Breast epithelium (tissue), 4 donors: ENCODE measurements around the gene RPH3AL. TPM values are rescaled to one million over a fixed set of nuclear protein-coding genes. Genes with fewer than 3 reads are reported as not detected.
"Not testable (repeated sequence)": the region's sequence is repeated elsewhere in the genome, so short reads cannot be mapped to it uniquely, and the experiment has no call there.

ENCODE experiments used
- DNase-seq, 2 donors: peaks; one replicate each; pipeline ENCODE4 v3.0.0-alpha.2; 2019; ENCODE audit warnings: low spot score in 2 of 2
- H3K27ac ChIP-seq, 2 donors: fragments of 200-600 bp; sonication (generic) in 1 of 2; one replicate each; pipeline ENCODE4 v1.5.1; 2016 to 2019; ENCODE audit warnings: mild to moderate bottlenecking in 1 of 2
- H3K27me3 ChIP-seq, 2 donors: fragments of 200-600 bp; sonication (generic) in 1 of 2; one replicate each; pipeline versions ENCODE4 v1.5.1 to v1.6.0; 2017 to 2019; ENCODE audit warnings: control low read depth in 1 of 2, mild to moderate bottlenecking in 1 of 2
- H3K36me3 ChIP-seq: fragments of 200-600 bp; one replicate; pipeline ENCODE4 v1.5.1; 2019
- H3K4me1 ChIP-seq, 2 donors: fragments of 200-600 bp; sonication (generic); one replicate each; pipeline ENCODE4 v1.5.1; 2016 to 2019; ENCODE audit warnings: control low read depth in 1 of 2
- H3K4me3 ChIP-seq, 3 donors: fragments of 200-600 bp; sonication (generic); 1 replicate in 2 of 3; 2 replicates in 1 of 3; pipeline ENCODE4 v1.5.1; 2016 to 2019; ENCODE audit warnings: mild to moderate bottlenecking in 3 of 3, moderate library complexity in 2 of 3
- H3K9me3 ChIP-seq, 2 donors: fragments of 200-600 bp; sonication (generic) in 1 of 2; one replicate each; pipeline ENCODE4 v1.5.1; 2016 to 2019; ENCODE audit warnings: control low read depth in 1 of 2
- CTCF ChIP-seq, 3 donors: fragments of 450-650 bp; IDR thresholded peaks; one replicate each; pipeline ENCODE4 v1.5.1; 2016 to 2017; ENCODE audit warnings: antibody characterized with exemption in 3 of 3, mild to moderate bottlenecking in 3 of 3, moderate library complexity in 3 of 3
- POLR2A ChIP-seq: fragments of 450-650 bp; IDR thresholded peaks from one replicate; pipeline ENCODE4 v1.6.1; 2016; ENCODE audit warnings: antibody characterized with exemption, mild to moderate bottlenecking, moderate library complexity
- POLR2AphosphoS5 ChIP-seq, 3 donors: sonication (generic); formaldehyde crosslinking; IDR thresholded peaks; one replicate each; pipeline ENCODE4 v1.6.1; 2017; ENCODE audit warnings: antibody characterized with exemption in 3 of 3
- intact Hi-C: fragments of 100-400 bp; cut with DNase I; formaldehyde crosslinking; loops from one replicate; pipeline ENCODE4 v1.15.1; 2023; ENCODE audit warnings: low total_unique reads
- total RNA-seq, 3 donors: library from RNA; depleted of rRNA; stranded (reverse); fragments of >200 nt; gene quantifications; one replicate each; pipeline ENCODE4 v1.1.0, GENCODE V29; 2016

RPH3AL gene
- total RNA-seq, 3 donors from 2014 or later = 9.6 to 15.7 (median 15.4) TPM

GRCh38 chr17:247767-248166, 104.8 kb downstream of the RPH3AL start:
- TF ChIP-seq POLR2A (no peak), CTCF (IDR thresholded peaks at IDR 0.05) (no peak), POLR2AphosphoS5 (IDR thresholded peaks at IDR 0.05) (peak in 1 of 3 donors; percentile 18)
- DNase-seq = peak in 1 of 2 donors; percentile 47
- no peaks in the 10 kb centered on the region for H3K27me3 ChIP-seq
- no peaks in the 10 kb centered on the region for H3K4me1 ChIP-seq
- no peak overlapping the region for H3K27ac ChIP-seq
- H3K36me3 ChIP-seq = no peaks in the 10 kb centered on the region
- H3K4me3 ChIP-seq = no peak overlapping the region
- no peaks in the 10 kb centered on the region for H3K9me3 ChIP-seq
- intact Hi-C loops = no loop called here

GRCh38 chr17:246851-247421, 105.7 kb downstream of the RPH3AL start:
- intact Hi-C loops = no loop called here
- TF ChIP-seq POLR2A (no peak), CTCF (IDR thresholded peaks at IDR 0.05) (no peak), POLR2AphosphoS5 (IDR thresholded peaks at IDR 0.05) (no peak)
- Histone ChIP-seq H3K4me3 (no peak overlapping the region), H3K36me3 (no peaks in the 10 kb centered on the region), H3K9me3 (no peaks in the 10 kb centered on the region), H3K4me1 (no peaks in the 10 kb centered on the region), H3K27ac (no peak overlapping the region), H3K27me3 (no peaks in the 10 kb centered on the region)
- DNase-seq = no peak

GRCh38 chr17:246226-246625, 106.4 kb downstream of the RPH3AL start:
- no peak for DNase-seq
- no peaks in the 10 kb centered on the region for H3K4me1 ChIP-seq
- intact Hi-C loops = no loop called here
- H3K9me3 ChIP-seq = no peaks in the 10 kb centered on the region
- H3K36me3 ChIP-seq = no peaks in the 10 kb centered on the region
- TF ChIP-seq POLR2AphosphoS5 (IDR thresholded peaks at IDR 0.05) (no peak), CTCF (IDR thresholded peaks at IDR 0.05) (no peak), POLR2A (no peak)
- no peak overlapping the region for H3K4me3 ChIP-seq
- H3K27me3 ChIP-seq = no peaks in the 10 kb centered on the region
- H3K27ac ChIP-seq = no peak overlapping the region

DNA sequence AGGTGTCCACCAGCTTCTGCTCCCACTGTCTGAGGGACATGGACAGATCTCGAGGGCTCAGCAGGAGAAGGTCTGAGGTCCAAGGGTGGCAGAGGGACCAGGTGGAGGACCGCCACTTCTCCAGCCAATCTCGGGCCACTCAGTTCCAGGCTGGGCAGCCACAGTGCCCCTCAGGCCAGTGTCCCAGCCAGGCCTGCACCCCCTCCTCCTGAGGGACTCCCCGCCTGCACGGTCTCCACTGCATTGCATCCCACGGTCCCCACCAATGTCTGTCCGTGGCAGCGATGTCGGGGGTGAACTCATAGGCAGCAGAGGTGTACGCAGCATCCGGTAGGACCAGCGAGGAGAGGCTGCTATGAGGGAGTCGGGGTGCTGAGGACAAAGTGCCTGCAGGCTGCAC, 107.0 kb downstream of the RPH3AL start:
- H3K4me3 ChIP-seq = no peak overlapping the region
- no peaks in the 10 kb centered on the region for H3K27me3 ChIP-seq
- no peak for DNase-seq
- H3K4me1 ChIP-seq = no peaks in the 10 kb centered on the region
- H3K9me3 ChIP-seq = no peaks in the 10 kb centered on the region
- intact Hi-C loops = no loop called here
- no peaks in the 10 kb centered on the region for H3K36me3 ChIP-seq
- no peak for TF ChIP-seq POLR2AphosphoS5 (IDR thresholded peaks at IDR 0.05)
- TF ChIP-seq CTCF (IDR thresholded peaks at IDR 0.05) = no peak
- no peak for TF ChIP-seq POLR2A
- no peak overlapping the region for H3K27ac ChIP-seq

DNA sequence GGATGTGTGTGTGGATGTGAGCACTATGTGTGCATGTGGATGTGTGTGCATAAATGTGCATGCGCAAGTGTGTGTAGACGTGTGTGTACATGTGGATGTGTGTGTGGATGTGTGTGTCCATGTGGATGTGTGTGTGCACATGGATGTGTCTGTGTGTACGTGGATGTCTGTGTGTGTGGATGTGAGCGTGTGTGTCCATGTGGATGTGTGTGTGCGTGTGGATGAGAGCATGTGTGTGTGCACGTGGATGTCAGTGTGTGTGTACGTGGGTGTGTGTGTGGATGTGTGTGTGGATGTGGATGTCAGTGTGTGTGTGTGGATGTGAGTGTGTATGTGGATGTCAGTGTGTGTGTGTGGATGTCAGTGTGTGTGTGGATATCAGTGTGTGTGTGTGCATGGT, 107.6 kb downstream of the RPH3AL start:
- H3K36me3 ChIP-seq = no peaks in the 10 kb centered on the region
- DNase-seq = no peak
- intact Hi-C loops = no loop called here
- no peaks in the 10 kb centered on the region for H3K9me3 ChIP-seq
- no peaks in the 10 kb centered on the region for H3K27me3 ChIP-seq
- H3K4me3 ChIP-seq = no peak overlapping the region
- TF ChIP-seq POLR2A (no peak), POLR2AphosphoS5 (IDR thresholded peaks at IDR 0.05) (no peak), CTCF (IDR thresholded peaks at IDR 0.05) (no peak)
- H3K4me1 ChIP-seq = no peaks in the 10 kb centered on the region
- no peak overlapping the region for H3K27ac ChIP-seq

DNA sequence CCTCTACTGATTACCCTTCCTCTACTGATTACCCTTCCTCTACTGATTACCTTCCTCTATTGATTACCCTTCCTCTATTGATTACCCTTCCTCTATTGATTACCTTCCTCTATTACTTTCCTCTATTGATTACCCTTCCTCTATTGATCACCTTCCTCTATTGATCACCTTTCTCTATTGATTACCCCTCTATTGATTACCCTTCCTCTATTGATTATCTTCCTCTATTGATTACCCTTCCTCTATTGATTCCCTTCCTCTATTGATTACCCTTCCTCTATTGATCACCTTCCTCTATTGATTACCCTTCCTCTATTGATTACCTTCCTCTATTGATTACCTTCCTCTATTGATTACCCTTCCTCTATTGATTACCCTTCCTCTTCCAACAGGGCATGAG, 108.7 kb downstream of the RPH3AL start:
- DNase-seq, H3K27me3 ChIP-seq, intact Hi-C loops, H3K4me1 ChIP-seq, H3K27ac ChIP-seq, H3K4me3 ChIP-seq, H3K9me3 ChIP-seq, H3K36me3 ChIP-seq: not testable (repeated sequence)
